Fibroblast of villous mesenchyme (primary cell): ENCODE data around the gene PCDHGB6. TPM values are rescaled to one million over a fixed set of nuclear protein-coding genes. Genes with fewer than 3 reads are reported as not detected.
"Not testable (repeated sequence)": the region's sequence is repeated elsewhere in the genome, so short reads cannot be mapped to it uniquely, and the experiment has no call there.

Experiments
- DNase-seq: peaks from one replicate; pipeline ENCODE4 v3.0.0-alpha.2; 2010; ENCODE audit warnings: low read depth
- H3K4me3 ChIP-seq: 2 replicates; pipeline ENCODE4 v1.5.1; 2011; ENCODE audit warnings: low read depth, mild to moderate bottlenecking, low read length
- CTCF ChIP-seq: IDR thresholded peaks from 2 replicates; pipeline ENCODE4 v1.5.1; 2012; ENCODE audit warnings: low read depth, mild to moderate bottlenecking, low read length; ENCODE audit not compliant: insufficient read depth
- total RNA-seq: library from RNA; depleted of rRNA; stranded (reverse); fragments of >200 nt; gene quantifications from 2 replicates; pipeline ENCODE4 v1.2.3, GENCODE V29; 2012

PCDHGB6 gene
- total RNA-seq, 1 donor = 4.3 TPM

- peak; percentile 9 for DNase-seq
- TF ChIP-seq CTCF = peak; percentile 18
- no peak within 1 kb of the TSS for H3K4me3 ChIP-seq
These were observed 15.2 kb upstream of the PCDHGB6 start, which contains the start of gene PCDHGA8 for GRCh38 chr5:141392429-141393198. PCDHGA8 (plus strand) TSS chr5:141392633; CDS start chr5:141392814, 181 bp downstream.

GRCh38 chr5:141393267-141393666, 14.6 kb upstream of the PCDHGB6 start:
- no peak overlapping the region for H3K4me3 ChIP-seq
- DNase-seq = no peak
- TF ChIP-seq CTCF = no peak

- DNase-seq, H3K4me3 ChIP-seq: not testable (repeated sequence)
These were observed 13.2 kb upstream of the PCDHGB6 start for GRCh38 chr5:141394401-141395187.

- peak within 1 kb of the TSS; percentile 54 for H3K4me3 ChIP-seq
These were observed 9.9 kb upstream of the PCDHGB6 start, which contains the start of gene PCDHGB5 for GRCh38 chr5:141397756-141398551. PCDHGB5 (plus strand) TSS chr5:141397947; CDS start chr5:141398128, 181 bp downstream.

GRCh38 chr5:141398608-141399007, 9.2 kb upstream of the PCDHGB6 start:
- DNase-seq = no peak
- H3K4me3 ChIP-seq = peak overlapping the region; percentile 3
- no peak for TF ChIP-seq CTCF

More at GRCh38 chr5:141397756-141398551, 9.9 kb upstream of the PCDHGB6 start, which contains the start of gene PCDHGB5:
- peak; percentile 68 for TF ChIP-seq CTCF
- DNase-seq = peak; percentile 57

- DNase-seq = no peak
- TF ChIP-seq CTCF = no peak
- no peak overlapping the region for H3K4me3 ChIP-seq
These were observed 8.1 kb upstream of the PCDHGB6 start for GRCh38 chr5:141399555-141400258.
